ENCODE measurements around the gene NR2F2. TPM values are rescaled to one million over a fixed set of nuclear protein-coding genes. Genes with fewer than 3 reads are reported as not detected.

Gene NR2F2
- total RNA-seq, 4 donors from 2014 or later: 3.9 to 14.0 (median 6.5) TPM

DNA sequence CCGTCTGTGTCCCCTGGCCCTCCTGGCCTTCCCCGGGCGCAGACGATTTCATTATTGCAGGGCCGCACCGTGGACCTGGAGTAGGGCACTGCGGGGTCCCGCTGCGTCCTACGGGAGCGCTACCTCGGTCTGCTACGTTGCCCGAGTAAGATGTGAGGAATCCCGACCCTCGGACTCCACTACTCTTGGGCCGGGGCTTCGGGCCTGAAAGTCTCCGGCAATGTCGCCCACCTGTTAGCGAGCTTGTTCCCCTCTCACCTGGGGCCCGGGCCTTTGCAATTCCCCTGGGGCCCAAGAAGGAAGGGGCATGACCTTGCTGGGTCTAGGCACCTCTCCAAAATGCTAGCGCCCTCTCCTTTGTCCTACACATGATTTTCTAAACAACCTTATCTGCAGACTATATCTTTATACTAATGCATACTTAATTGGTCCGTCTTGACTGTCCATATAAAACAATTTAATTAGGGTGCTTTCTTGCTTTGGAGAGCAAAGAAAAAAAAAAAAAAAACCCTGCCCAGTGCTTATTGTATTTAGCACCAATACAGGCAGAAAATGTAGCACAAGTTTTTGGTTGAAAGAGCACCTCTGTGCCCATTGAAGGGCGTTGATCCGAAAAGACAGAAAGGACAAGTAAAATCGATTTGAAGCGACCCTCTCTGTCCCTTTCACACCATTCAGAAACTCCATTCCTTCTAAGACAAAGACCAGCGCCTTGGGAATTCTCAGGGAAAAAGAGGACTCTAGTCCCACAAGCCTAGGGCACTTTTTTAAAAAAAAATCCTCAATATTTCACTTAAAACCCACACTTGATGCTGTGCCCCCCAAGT, 7.0 kb upstream of the NR2F2 start:
- WGBS, 2 donors: 66 to 74% methylated on average over 29 of the region's 29 CpGs
- no peak for TF ChIP-seq POLR2A (IDR thresholded peaks at IDR 0.05)
- TF ChIP-seq, protein P1, sequence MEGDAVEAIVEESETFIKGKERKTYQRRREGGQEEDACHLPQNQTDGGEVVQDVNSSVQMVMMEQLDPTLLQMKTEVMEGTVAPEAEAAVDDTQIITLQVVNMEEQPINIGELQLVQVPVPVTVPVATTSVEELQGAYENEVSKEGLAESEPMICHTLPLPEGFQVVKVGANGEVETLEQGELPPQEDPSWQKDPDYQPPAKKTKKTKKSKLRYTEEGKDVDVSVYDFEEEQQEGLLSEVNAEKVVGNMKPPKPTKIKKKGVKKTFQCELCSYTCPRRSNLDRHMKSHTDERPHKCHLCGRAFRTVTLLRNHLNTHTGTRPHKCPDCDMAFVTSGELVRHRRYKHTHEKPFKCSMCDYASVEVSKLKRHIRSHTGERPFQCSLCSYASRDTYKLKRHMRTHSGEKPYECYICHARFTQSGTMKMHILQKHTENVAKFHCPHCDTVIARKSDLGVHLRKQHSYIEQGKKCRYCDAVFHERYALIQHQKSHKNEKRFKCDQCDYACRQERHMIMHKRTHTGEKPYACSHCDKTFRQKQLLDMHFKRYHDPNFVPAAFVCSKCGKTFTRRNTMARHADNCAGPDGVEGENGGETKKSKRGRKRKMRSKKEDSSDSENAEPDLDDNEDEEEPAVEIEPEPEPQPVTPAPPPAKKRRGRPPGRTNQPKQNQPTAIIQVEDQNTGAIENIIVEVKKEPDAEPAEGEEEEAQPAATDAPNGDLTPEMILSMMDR (IDR thresholded peaks at IDR 0.05): no peak
- intact Hi-C loops (cut with DNase I; ENCODE audit: low total_unique reads): no loop called here
- DNase-seq (ENCODE audit: low spot score in 2 of 2): peak in 1 of 2 donors; percentile 79
- H3K4me3 ChIP-seq (ENCODE audit: low read depth, poor library complexity, severe bottlenecking): no peak overlapping the region

DNA sequence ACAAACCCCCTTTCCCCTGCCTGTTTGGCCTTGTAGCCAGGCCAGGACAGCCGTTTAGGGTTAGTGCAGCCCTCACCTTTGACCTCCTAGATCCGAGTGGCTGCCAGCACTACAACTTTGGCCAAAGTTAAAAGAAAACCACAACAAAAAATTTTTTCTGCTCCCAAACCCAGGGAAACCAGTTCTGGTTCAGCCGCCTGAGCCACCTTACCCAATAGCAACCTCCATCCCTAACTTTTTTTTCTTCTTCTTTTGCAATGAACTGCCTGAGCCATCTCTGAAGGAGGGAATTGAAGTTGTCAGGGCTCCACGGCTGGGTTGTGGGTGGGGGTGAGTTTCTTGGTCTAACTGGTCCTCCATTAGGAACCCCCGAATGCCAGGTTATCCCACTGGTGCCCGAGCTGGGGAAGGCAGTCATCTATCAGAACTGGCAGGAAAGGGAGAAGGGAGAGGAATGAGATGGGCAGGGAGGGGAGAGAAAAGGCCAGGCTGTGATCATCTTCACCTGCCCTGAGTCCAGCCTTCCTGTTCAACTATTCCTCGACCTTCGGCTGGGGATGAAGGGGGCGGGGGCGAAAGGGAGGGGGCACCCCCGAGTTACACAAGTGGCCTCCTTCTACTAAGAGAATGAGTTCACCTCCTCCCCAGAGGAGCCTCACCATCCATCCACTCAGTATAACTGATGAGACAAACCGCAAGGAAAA, 6.2 kb upstream of the NR2F2 start:
- 47 to 48% methylated on average over 12 of the region's 12 CpGs for WGBS, 2 donors
- H3K4me3 ChIP-seq (ENCODE audit: low read depth, poor library complexity, severe bottlenecking): no peak overlapping the region
- TF ChIP-seq, protein P1 (IDR thresholded peaks at IDR 0.05): no peak
- TF ChIP-seq POLR2A (IDR thresholded peaks at IDR 0.05): no peak
- intact Hi-C loops (cut with DNase I; ENCODE audit: low total_unique reads): no loop called here
- peak in 1 of 2 donors; percentile 85 for DNase-seq (ENCODE audit: low spot score in 2 of 2)

DNA sequence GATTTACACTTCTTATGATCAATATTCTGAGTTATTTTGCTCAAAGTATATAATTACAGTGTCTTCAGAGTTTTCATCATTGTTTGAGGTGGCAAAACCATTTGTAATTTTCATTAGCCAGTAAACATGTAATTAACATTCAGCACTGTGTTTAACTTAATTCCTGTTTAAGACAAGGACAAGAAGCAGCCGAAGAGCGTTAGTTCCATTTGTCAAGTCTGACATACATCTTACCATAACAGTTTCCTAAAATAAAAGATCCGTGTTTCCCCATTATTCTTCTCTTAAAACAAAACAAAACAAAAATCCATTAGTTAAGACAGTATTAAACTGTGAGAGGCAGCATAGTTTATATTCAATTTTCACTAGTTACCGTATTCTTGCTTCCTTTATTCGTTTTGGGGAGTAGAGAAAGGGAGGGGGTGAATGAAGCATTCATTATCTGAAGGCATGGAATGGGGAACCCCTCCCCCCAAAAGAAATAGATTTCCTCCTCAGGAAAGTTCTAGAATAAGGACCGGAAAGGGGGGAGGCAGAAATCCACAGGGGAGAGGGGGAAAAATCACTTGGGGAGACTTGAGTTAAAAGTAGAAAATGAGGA, 5.5 kb upstream of the NR2F2 start:
- H3K4me3 ChIP-seq (ENCODE audit: low read depth, poor library complexity, severe bottlenecking): no peak overlapping the region
- no peak for DNase-seq (ENCODE audit: low spot score in 2 of 2)
- intact Hi-C loops (cut with DNase I; ENCODE audit: low total_unique reads): no loop called here
- WGBS, 2 donors: 40 to 52% methylated on average over 6 of the region's 6 CpGs
- no peak for TF ChIP-seq POLR2A (IDR thresholded peaks at IDR 0.05)
- TF ChIP-seq, protein P1 (IDR thresholded peaks at IDR 0.05): no peak

DNA sequence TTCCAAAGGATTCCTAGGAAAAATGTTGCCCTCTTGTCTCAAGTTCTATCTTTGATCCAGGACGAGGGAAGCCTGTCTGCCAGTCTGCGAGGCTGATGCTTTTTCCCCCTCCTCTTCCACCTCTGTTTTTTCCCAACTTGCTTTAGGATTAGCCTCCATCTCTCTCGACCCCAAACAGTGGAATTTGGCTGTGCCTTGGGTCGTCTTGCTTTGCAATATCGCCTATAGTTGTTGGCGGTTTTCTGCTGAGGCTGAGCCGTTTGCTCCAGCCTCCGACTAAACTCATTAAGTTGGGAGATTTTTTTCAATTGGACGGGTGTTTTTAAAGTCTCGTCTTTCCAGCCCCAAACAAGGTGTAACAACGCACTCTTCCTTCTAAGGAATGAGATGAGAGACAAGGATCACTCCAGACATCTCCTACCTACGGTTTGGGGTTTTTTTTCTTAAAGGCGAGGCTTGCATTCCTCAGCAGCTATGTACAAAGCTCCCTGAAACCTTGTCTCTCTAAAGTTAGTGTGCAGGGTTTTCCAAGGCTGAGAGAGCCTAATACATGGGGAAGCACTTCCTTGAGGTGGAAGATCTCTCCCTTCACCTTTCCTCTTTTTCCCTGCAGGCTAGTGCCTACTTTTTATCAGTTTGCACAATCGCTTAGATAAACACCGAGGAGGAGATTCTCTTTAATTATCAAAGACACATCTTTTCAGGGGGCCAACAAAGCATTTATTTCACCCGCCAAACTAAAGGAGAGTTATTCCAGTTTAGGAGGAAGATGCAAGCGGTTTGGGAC, 4.8 kb upstream of the NR2F2 start:
- WGBS, 2 donors: 13 to 21% methylated on average over 17 of the region's 17 CpGs
- TF ChIP-seq POLR2A (IDR thresholded peaks at IDR 0.05): no peak
- TF ChIP-seq, protein P1 (IDR thresholded peaks at IDR 0.05): no peak
- H3K4me3 ChIP-seq (ENCODE audit: low read depth, poor library complexity, severe bottlenecking): peak overlapping the region; percentile 1
- DNase-seq (ENCODE audit: low spot score in 2 of 2): no peak
- intact Hi-C loops (cut with DNase I; ENCODE audit: low total_unique reads): no loop called here

DNA sequence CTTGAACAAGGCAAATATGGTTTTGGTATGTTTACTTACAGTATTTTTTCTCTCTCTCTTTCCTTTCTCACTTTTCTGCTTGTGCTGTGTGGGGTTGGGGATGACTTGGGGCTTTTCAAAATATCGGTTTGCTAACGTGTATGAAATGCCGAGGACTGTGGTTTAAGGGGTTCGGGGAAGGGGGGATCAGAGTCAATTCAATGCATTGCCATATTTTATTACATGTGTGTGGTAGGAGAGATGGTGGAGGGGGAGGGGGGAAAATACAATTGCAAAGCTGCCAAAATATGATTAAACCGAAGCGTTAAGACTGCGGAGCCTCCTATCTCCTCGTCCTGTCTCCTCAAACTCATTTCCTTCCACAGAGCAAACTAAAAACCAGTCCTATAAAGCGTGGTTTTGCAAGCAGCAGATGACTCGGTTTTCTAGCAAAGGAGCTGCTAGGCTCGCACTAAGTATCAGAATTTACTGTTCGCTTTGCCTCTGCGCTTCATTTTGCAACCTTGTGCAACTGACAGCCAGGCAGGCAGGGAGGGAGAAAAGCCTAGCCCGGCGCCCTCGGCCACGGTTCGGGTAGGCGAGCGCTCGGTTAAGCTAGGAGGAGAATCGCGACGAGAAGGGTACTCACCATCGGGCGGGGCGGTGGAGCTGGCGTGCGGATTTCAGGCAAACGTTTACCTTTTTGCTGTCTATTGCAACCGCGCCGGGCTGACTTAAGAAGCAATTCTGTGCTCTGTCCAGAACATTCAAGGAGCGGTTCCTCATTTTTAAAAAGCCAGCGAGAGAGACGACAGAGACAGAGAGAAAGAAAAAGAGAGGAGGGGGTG, 4.0 kb upstream of the NR2F2 start:
- TF ChIP-seq, protein P1 (IDR thresholded peaks at IDR 0.05): no peak
- TF ChIP-seq POLR2A (IDR thresholded peaks at IDR 0.05): no peak
- H3K4me3 ChIP-seq (ENCODE audit: low read depth, poor library complexity, severe bottlenecking): peak overlapping the region; percentile 15
- DNase-seq (ENCODE audit: low spot score in 2 of 2): peak in 1 of 2 donors; percentile 92
- intact Hi-C loops (cut with DNase I; ENCODE audit: low total_unique reads): no loop called here
- WGBS, 2 donors: 1 to 2% methylated on average over 22 to 36 of the region's 36 CpGs

Data from lower leg skin (tissue), 4 donors.